Naive thymus-derived CD4-positive, alpha-beta T cell (primary cell): ENCODE measurements around the gene AGAP2. TPM values are rescaled to one million over a fixed set of nuclear protein-coding genes. Genes with fewer than 3 reads are reported as not detected.
A peak's percentile ranks its signal among the peaks of the same experiment; 100 is the strongest.

ENCODE experiments used
- ATAC-seq: fragments of 150-1000 bp; cut with Tn5 transposase; 2 replicates; pipeline ENCODE4 v1.10.0; 2021; ENCODE audit warnings: mild to moderate bottlenecking, moderate library complexity
- CTCF ChIA-PET: fragments of 350-600 bp; sonication (Branson Sonifier 250); formaldehyde crosslinking; loops from one replicate; lab custom pipeline; 2021; ENCODE audit warnings: antibody characterized with exemption; lab: Charles Lee
- POLR2A ChIA-PET: fragments of 350-600 bp; sonication (Branson Sonifier 250); formaldehyde crosslinking; loops from one replicate; lab custom pipeline; 2021; ENCODE audit warnings: antibody characterized with exemption, inconsistent platforms; lab: Charles Lee
- DNase-seq, 9 donors: peaks; one replicate each; pipeline versions ENCODE4 v3.0.0 to v3.0.0-alpha.2; 2020 to 2022; ENCODE audit warnings: mixed read lengths in 1 of 9
- H3K27ac ChIP-seq: one replicate; pipeline ENCODE4 v1.7.0; 2013; ENCODE audit warnings: mild to moderate bottlenecking, low read depth, low read length, moderate library complexity
- H3K27me3 ChIP-seq, 2 donors: one replicate each; pipeline ENCODE4 v1.7.0; 2013; ENCODE audit warnings: low read length in 2 of 2, mild to moderate bottlenecking in 2 of 2, moderate library complexity in 2 of 2; ENCODE audit not compliant: control insufficient read depth in 2 of 2, insufficient read depth in 2 of 2
- H3K36me3 ChIP-seq, 3 experiments: 1 replicate in 2 of 3; 2 replicates in 1 of 3; pipeline ENCODE4 v1.7.0; 2013; ENCODE audit warnings: low read length in 3 of 3, mild to moderate bottlenecking in 3 of 3, moderate library complexity in 1 of 3; ENCODE audit not compliant: insufficient read depth in 3 of 3, control insufficient read depth in 2 of 3
- H3K4me1 ChIP-seq, 2 donors: one replicate each; pipeline ENCODE4 v1.7.0; 2013; ENCODE audit warnings: low read length in 2 of 2, mild to moderate bottlenecking in 2 of 2, moderate library complexity in 1 of 2; ENCODE audit not compliant: control insufficient read depth in 2 of 2, insufficient read depth in 2 of 2
- H3K4me3 ChIP-seq: 2 replicates; pipeline ENCODE4 v1.7.0; 2013; ENCODE audit warnings: mild to moderate bottlenecking, low read length
- H3K9me3 ChIP-seq, 3 experiments: 1 replicate in 2 of 3; 2 replicates in 1 of 3; pipeline ENCODE4 v1.7.0; 2013; ENCODE audit warnings: low read length in 3 of 3; ENCODE audit not compliant: control insufficient read depth in 2 of 3
- H3K27ac Mint-ChIP-seq, 9 donors: one replicate each; pipeline ENCODE4 v1.8.0; 2020 to 2022; ENCODE audit warnings: mixed read lengths in 9 of 9, mild to moderate bottlenecking in 8 of 9, moderate library complexity in 5 of 9, inconsistent platforms in 2 of 9
- H3K27me3 Mint-ChIP-seq, 5 donors: one replicate each; pipeline ENCODE4 v1.8.0; 2021 to 2022; ENCODE audit warnings: mixed read lengths in 5 of 5, mild to moderate bottlenecking in 1 of 5
- H3K36me3 Mint-ChIP-seq, 5 donors: one replicate each; pipeline ENCODE4 v1.8.0; 2020 to 2022; ENCODE audit warnings: mixed read lengths in 5 of 5, mild to moderate bottlenecking in 3 of 5, inconsistent platforms in 1 of 5
- H3K4me1 Mint-ChIP-seq, 7 donors: one replicate each; pipeline ENCODE4 v1.8.0; 2020 to 2022; ENCODE audit warnings: mixed read lengths in 7 of 7, mild to moderate bottlenecking in 3 of 7, inconsistent platforms in 1 of 7
- H3K4me3 Mint-ChIP-seq, 10 donors: one replicate each; pipeline ENCODE4 v1.8.0; 2020 to 2022; ENCODE audit warnings: mild to moderate bottlenecking in 10 of 10, mixed read lengths in 10 of 10, moderate library complexity in 6 of 10, inconsistent platforms in 2 of 10
- H3K9me3 Mint-ChIP-seq, 11 donors: one replicate each; pipeline ENCODE4 v1.8.0; 2020 to 2022; ENCODE audit warnings: mixed read lengths in 11 of 11, mild to moderate bottlenecking in 4 of 11, inconsistent platforms in 1 of 11, moderate library complexity in 1 of 11
- intact Hi-C, 2 donors: fragments of 100-400 bp; cut with micrococcal nuclease; formaldehyde crosslinking; loops; one replicate each; pipeline ENCODE4 v1.15.1; 2023
- polyA plus RNA-seq, 2 donors: library from polyadenylated mRNA; unstranded; fragments of 300-500 nt; fragmentation: Illumina TruSeq; gene quantifications; one replicate each; pipeline ENCODE4 v1.2.3, GENCODE V29; 2021
- total RNA-seq, 6 experiments: library from RNA in 5 of 6; stranded (reverse) in 5 of 6; gene quantifications; 1 replicate in 5 of 6; 2 replicates in 1 of 6; pipeline ENCODE4 v1.2.3 and lab custom pipeline; 2021 to 2026

AGAP2 gene
- total and polyA plus RNA-seq, 7 experiments from 2014 or later = 3.0 to 66.7 (median 41.3) TPM

GRCh38 chr12:57754411-57755193, 16.1 kb upstream of the AGAP2 start, which contains the start of gene MARCHF9:
Gene MARCHF9, plus strand, starts transcription at chr12:57755103. Its CDS starts 426 bp downstream, at chr12:57755529.
- DNase-seq = peak; percentile 63 to 92 (median 81)
- H3K9me3 ChIP-seq = no peaks in the 10 kb centered on the region
- peak within 1 kb of the TSS; percentile 61 for H3K4me3 ChIP-seq
- POLR2A ChIA-PET = interaction anchor here (0.7 to 3.3 kb wide), 4 partner anchors 10 to 162 kb away, joined by 3 to 17 read pairs (median 6); partner anchors contain the start of genes CYP27B1 and TSPAN31
- H3K36me3 Mint-ChIP-seq = peaks cover 4 to 31% (median 11%) of the 10 kb centered on the region in 5 donors
- H3K27me3 Mint-ChIP-seq = peaks cover 0 to 2% (median 0%) of the 10 kb centered on the region in 5 donors
- H3K36me3 ChIP-seq = peaks cover 0 to 18% (median 0%) of the 10 kb centered on the region in 3 experiments
- peak within 1 kb of the TSS; percentile 86 to 99 (median 94) for H3K4me3 Mint-ChIP-seq
- ATAC-seq = peak; percentile 60
- H3K27me3 ChIP-seq = no peaks in the 10 kb centered on the region
- peaks cover 46 to 73% (median 68%) of the 10 kb centered on the region in 7 donors for H3K4me1 Mint-ChIP-seq
- H3K4me1 ChIP-seq = peaks cover 35 to 45% of the 10 kb centered on the region in 2 donors
- intact Hi-C loops = loop anchor here (2.0 to 10.0 kb wide), 8 partner anchors 14 to 1930 kb away; partner anchors contain the start of genes ARHGAP9 (in 1 of the 2), DNAJC14 (in 1 of the 2), NAB2 (in 1 of the 2) and PRIM1 (in 1 of the 2)
- peaks cover 0 to 2% (median 0%) of the 10 kb centered on the region in 11 donors for H3K9me3 Mint-ChIP-seq
- CTCF ChIA-PET = interaction anchor here (0.6 to 2.5 kb wide), 3 partner anchors 10 to 144 kb away, joined by 3 to 10 read pairs (median 3); no protein-coding TSS in a partner anchor
- H3K27ac Mint-ChIP-seq = peak within 1 kb of the TSS; percentile 87 to 99 (median 93)
- H3K27ac ChIP-seq = peak within 1 kb of the TSS; percentile 85

- Histone ChIP-seq H3K27ac (peak overlapping the region; percentile 85), H3K9me3 (no peaks in the 10 kb centered on the region), H3K27me3 (no peaks in the 10 kb centered on the region), H3K36me3 (peaks cover 0 to 20% (median 0%) of the 10 kb centered on the region in 3 experiments), H3K4me3 (peak overlapping the region; percentile 56), H3K4me1 (peaks cover 35 to 43% of the 10 kb centered on the region in 2 donors)
- Mint-ChIP-seq H3K9me3 (peaks cover 0 to 2% (median 0%) of the 10 kb centered on the region in 11 donors), H3K27ac (peak overlapping the region; percentile 86 to 99 (median 93)), H3K27me3 (peaks cover 0 to 2% (median 0%) of the 10 kb centered on the region in 5 donors), H3K36me3 (peaks cover 3 to 31% (median 7%) of the 10 kb centered on the region in 5 donors), H3K4me3 (peak overlapping the region; percentile 82 to 99 (median 93)), H3K4me1 (peaks cover 40 to 67% (median 62%) of the 10 kb centered on the region in 7 donors)
- DNase-seq (no peak), ATAC-seq (no peak)
- ChIA-PET POLR2A (interaction anchor here (0.6 to 3.3 kb wide), 4 partner anchors 9 to 283 kb away, joined by 3 to 17 read pairs (median 6); partner anchors contain the start of gene TSPAN31), CTCF (interaction anchor here (0.6 to 1.0 kb wide), 3 partner anchors 11 to 145 kb away, joined by 3 read pairs; no protein-coding TSS in a partner anchor)
- intact Hi-C loops = loop anchor here (2.0 to 10.0 kb wide), 9 partner anchors 13 to 1929 kb away; partner anchors contain the start of genes ARHGAP9 (in 1 of the 2), CTDSP2 (in 1 of the 2), DNAJC14 (in 1 of the 2) and NAB2 (in 1 of the 2)
Observed at GRCh38 chr12:57753756-57754337, 15.3 kb upstream of the AGAP2 start.

- ATAC-seq (no peak), DNase-seq (no peak)
- Histone ChIP-seq H3K4me3 (peak overlapping the region; percentile 19), H3K36me3 (peaks cover 0 to 13% (median 5%) of the 10 kb centered on the region in 3 experiments), H3K9me3 (no peaks in the 10 kb centered on the region), H3K27ac (peak overlapping the region; percentile 85), H3K27me3 (no peaks in the 10 kb centered on the region), H3K4me1 (peaks cover 35 to 43% of the 10 kb centered on the region in 2 donors)
- POLR2A ChIA-PET = interaction anchor here (0.9 to 1.0 kb wide), 3 partner anchors 8 to 59 kb away, joined by 3 to 9 read pairs (median 4); partner anchors contain the start of gene OS9
- intact Hi-C loops = loop anchor here (1.0 to 10.0 kb wide), 16 partner anchors 8 to 1928 kb away; partner anchors contain the start of genes ATP23 (in 2 of the 2), DDIT3 (in 2 of the 2), TSFM (in 2 of the 2) and ARHGAP9 (in 1 of the 2)
- Mint-ChIP-seq H3K4me3 (peak overlapping the region; percentile 82 to 98 (median 92)), H3K27me3 (peaks cover 0 to 2% (median 0%) of the 10 kb centered on the region in 5 donors), H3K9me3 (no peaks in the 10 kb centered on the region), H3K36me3 (peaks cover 3 to 27% (median 4%) of the 10 kb centered on the region in 5 donors), H3K27ac (peak overlapping the region; percentile 86 to 99 (median 93)), H3K4me1 (peaks cover 36 to 60% (median 58%) of the 10 kb centered on the region in 7 donors)
- CTCF ChIA-PET = interaction anchor here (0.8 kb wide), 1 partner anchor 167 kb away, joined by 3 read pairs; no protein-coding TSS in a partner anchor
Observed at GRCh38 chr12:57752668-57753000, 14.1 kb upstream of the AGAP2 start.

GRCh38 chr12:57751788-57752667, 13.5 kb upstream of the AGAP2 start, which contains the start of gene CDK4:
Gene CDK4, minus strand, starts transcription at chr12:57752310. Its CDS starts 593 bp downstream, at chr12:57751717.
- POLR2A ChIA-PET = interaction anchor here (0.8 to 1.0 kb wide), 4 partner anchors 9 to 58 kb away, joined by 3 to 9 read pairs (median 4); partner anchors contain the start of gene OS9
- intact Hi-C loops = loop anchor here (1.0 to 10.0 kb wide), 16 partner anchors 8 to 1927 kb away; partner anchors contain the start of genes ATP23 (in 2 of the 2), DDIT3 (in 2 of the 2), TSFM (in 2 of the 2) and ARHGAP9 (in 1 of the 2)
- ATAC-seq (peak; percentile 89), DNase-seq (peak; percentile 92 to 100 (median 99))
- H3K4me1 Mint-ChIP-seq = peaks cover 35 to 62% (median 59%) of the 10 kb centered on the region in 7 donors
- Histone ChIP-seq H3K27ac (peak within 1 kb of the TSS; percentile 90), H3K4me1 (peaks cover 32 to 42% of the 10 kb centered on the region in 2 donors), H3K27me3 (no peaks in the 10 kb centered on the region), H3K36me3 (peaks cover 0 to 18% (median 5%) of the 10 kb centered on the region in 3 experiments), H3K4me3 (peak within 1 kb of the TSS; percentile 79), H3K9me3 (no peaks in the 10 kb centered on the region)
- peaks cover 3 to 27% (median 7%) of the 10 kb centered on the region in 5 donors for H3K36me3 Mint-ChIP-seq
- peak within 1 kb of the TSS; percentile 82 to 98 (median 92) for H3K4me3 Mint-ChIP-seq
- peak within 1 kb of the TSS; percentile 86 to 99 (median 93) for H3K27ac Mint-ChIP-seq
- CTCF ChIA-PET = interaction anchor here (0.8 kb wide), 1 partner anchor 167 kb away, joined by 3 read pairs; no protein-coding TSS in a partner anchor
- H3K27me3 Mint-ChIP-seq = peaks cover 0 to 2% (median 0%) of the 10 kb centered on the region in 5 donors
- H3K9me3 Mint-ChIP-seq = no peaks in the 10 kb centered on the region

- ATAC-seq (no peak), DNase-seq (no peak)
- Histone ChIP-seq H3K27me3 (no peaks in the 10 kb centered on the region), H3K9me3 (no peaks in the 10 kb centered on the region), H3K4me1 (peaks cover 27 to 36% of the 10 kb centered on the region in 2 donors), H3K36me3 (peaks cover 0 to 22% (median 5%) of the 10 kb centered on the region in 3 experiments), H3K27ac (peak overlapping the region; percentile 90), H3K4me3 (peak overlapping the region; percentile 79)
- Mint-ChIP-seq H3K4me3 (peak overlapping the region; percentile 82 to 98 (median 92)), H3K27ac (peak overlapping the region; percentile 86 to 99 (median 93)), H3K4me1 (peaks cover 28 to 61% (median 54%) of the 10 kb centered on the region in 7 donors), H3K9me3 (no peaks in the 10 kb centered on the region), H3K36me3 (peaks cover 3 to 22% (median 4%) of the 10 kb centered on the region in 5 donors), H3K27me3 (no peaks in the 10 kb centered on the region)
- intact Hi-C loops = loop anchor here (5.0 to 10.0 kb wide), 6 partner anchors 274 to 1927 kb away; partner anchors contain the start of genes ARHGAP9 (in 1 of the 2), DNAJC14 (in 1 of the 2), NAB2 (in 1 of the 2) and PRIM1 (in 1 of the 2)
- ChIA-PET CTCF (no interaction called here), POLR2A (interaction anchor here (0.8 to 1.6 kb wide), 2 partner anchors 14 to 146 kb away, joined by 3 to 4 read pairs; partner anchors contain the start of gene DTX3)
Observed at GRCh38 chr12:57751432-57751787, 12.9 kb upstream of the AGAP2 start.
